BJ (cell line): ENCODE data around the gene KATNAL1. TPM values are rescaled to one million over a fixed set of nuclear protein-coding genes. Genes with fewer than 3 reads are reported as not detected.

Experiments
- CTCF ChIA-PET: fragments of 350-600 bp; formaldehyde crosslinking; extraction: SDS; loops from one replicate; lab custom pipeline; 2021; ENCODE audit warnings: antibody characterized with exemption, inconsistent platforms; lab: Yijun Ruan, JAX
- POLR2A ChIA-PET: fragments of 300-600 bp; sonication (Branson Sonifier 250); formaldehyde crosslinking; extraction: SDS; loops from one replicate; lab custom pipeline; 2021; ENCODE audit warnings: antibody characterized with exemption; lab: Charles Lee
- DNase-seq: peaks from one replicate; pipeline ENCODE4 v3.0.0-alpha.2; 2011; ENCODE audit warnings: low read depth
- H3K27me3 ChIP-seq: 2 replicates; pipeline ENCODE4 v1.6.0; 2011; ENCODE audit warnings: low read length; ENCODE audit not compliant: control insufficient read depth, insufficient read depth
- H3K36me3 ChIP-seq: 2 replicates; pipeline ENCODE4 v1.5.1; 2011; ENCODE audit warnings: low read length; ENCODE audit not compliant: control insufficient read depth, insufficient read depth
- H3K4me3 ChIP-seq: 2 replicates; pipeline ENCODE4 v1.5.1; 2011; ENCODE audit warnings: low read depth, mild to moderate bottlenecking, control low read depth, low read length
- CTCF ChIP-seq: IDR thresholded peaks from 2 replicates; pipeline ENCODE4 v1.5.1; 2011; ENCODE audit warnings: low read depth, mild to moderate bottlenecking, control low read depth, inconsistent platforms, low read length, moderate library complexity; ENCODE audit not compliant: insufficient read depth
- polyA plus RNA-seq: library from polyadenylated mRNA; depleted of rRNA; stranded (reverse); fragments of >200 nt; gene quantifications from 2 replicates; pipeline ENCODE4 v1.2.3, GENCODE V29; 2011; rRNA removed
- small RNA-seq: library from RNA; depleted of rRNA; stranded (forward); fragments of <200 nt; gene quantifications from one replicate; pipeline ENCODE3, GENCODE V24; 2012; ENCODE audit warnings: low replicate concordance, low read depth; ENCODE audit not compliant: insufficient read length

The KATNAL1 gene
- polyA plus RNA-seq, 1 experiment = 9.1 TPM

- CTCF ChIA-PET = interaction anchor here (0.6 to 3.0 kb wide), 5 partner anchors 9 to 236 kb away, joined by 3 to 16 read pairs (median 3); no protein-coding TSS in a partner anchor
- Histone ChIP-seq H3K4me3 (no peak overlapping the region), H3K36me3 (no peaks in the 10 kb centered on the region), H3K27me3 (peaks cover 7% of the 10 kb centered on the region)
- no peak for TF ChIP-seq CTCF
- no peak for DNase-seq
- POLR2A ChIA-PET = no interaction called here
Measured at GRCh38 chr13:30153545-30154426, 153.6 kb downstream of the KATNAL1 start.

Small RNAs within 50 kb of the gene (small RNA-seq; reads per million reads assigned to genes)
- not detected for gene RNU6-64P

Other genes with a start within 250 kb of the KATNAL1 start
- gene UBE2L5, start 114.9 kb upstream of the KATNAL1 start, polyA plus RNA-seq = 0.31 TPM in 1 of 2 replicates, not detected in the other
- gene HMGB1, start 158.4 kb upstream of the KATNAL1 start, polyA plus RNA-seq = 93.4 and 171 TPM in 2 replicates